WTC11 (cell line): ENCODE data around the gene PLAGL1. TPM values are rescaled to one million over a fixed set of nuclear protein-coding genes. Genes with fewer than 3 reads are reported as not detected.

ENCODE experiments used
- ATAC-seq: fragments of 200-7000 bp; cut with Tn5 transposase; 2 replicates; pipeline ENCODE4 v1.10.0; 2021; ENCODE audit warnings: mild to moderate bottlenecking, moderate library complexity
- CTCF ChIA-PET: fragments of 300-600 bp; sonication (Branson Sonifier 250); formaldehyde crosslinking; loops from one replicate; lab custom pipeline; 2021; ENCODE audit warnings: antibody characterized with exemption; lab: Charles Lee
- POLR2A ChIA-PET: fragments of 350-600 bp; sonication (Branson Sonifier 250); formaldehyde crosslinking; loops from one replicate; lab custom pipeline; 2021; ENCODE audit warnings: antibody characterized with exemption; lab: Charles Lee
- DNase-seq: peaks from one replicate; pipeline ENCODE4 v3.0.0; 2021; ENCODE audit warnings: low spot score
- H3K27ac Mint-ChIP-seq: 2 replicates; pipeline ENCODE4 v1.8.0; 2021; ENCODE audit warnings: mixed read lengths
- H3K27me3 Mint-ChIP-seq: 2 replicates; pipeline ENCODE4 v1.8.0; 2021; ENCODE audit warnings: low read depth, mild to moderate bottlenecking, moderate library complexity, mixed read lengths
- H3K36me3 Mint-ChIP-seq: 2 replicates; pipeline ENCODE4 v1.8.0; 2021; ENCODE audit warnings: mixed read lengths
- H3K4me1 Mint-ChIP-seq: 2 replicates; pipeline ENCODE4 v1.8.0; 2022; ENCODE audit warnings: mixed read lengths
- H3K4me3 Mint-ChIP-seq: 2 replicates; pipeline ENCODE4 v1.8.0; 2021; ENCODE audit warnings: mild to moderate bottlenecking, moderate library complexity, mixed read lengths
- H3K9me3 Mint-ChIP-seq: 2 replicates; pipeline ENCODE4 v1.8.0; 2021; ENCODE audit warnings: mixed read lengths
- CBFB ChIP-seq: sonication (generic); formaldehyde crosslinking; IDR thresholded peaks from 2 replicates; pipeline ENCODE4 v1.8.1; 2022; ENCODE audit warnings: mild to moderate bottlenecking, low read depth, missing genetic modification reagents
- E2F5 ChIP-seq: sonication (generic); formaldehyde crosslinking; IDR thresholded peaks from 2 replicates; pipeline ENCODE4 v1.8.1; 2022; ENCODE audit warnings: mild to moderate bottlenecking, moderate library complexity, missing genetic modification reagents
- ERG ChIP-seq: fragments of 250-450 bp; sonication (Bioruptor Pico); IDR thresholded peaks from 2 replicates; pipeline ENCODE4 v1.8.0; 2021; ENCODE audit warnings: mild to moderate bottlenecking
- ETV6 ChIP-seq: sonication (generic); formaldehyde crosslinking; IDR thresholded peaks from 2 replicates; pipeline ENCODE4 v1.8.1; 2022; ENCODE audit warnings: mild to moderate bottlenecking, missing genetic modification reagents
- GTF2I ChIP-seq: fragments of 250-450 bp; sonication (Bioruptor Pico); conservative IDR thresholded peaks from 2 replicates; pipeline ENCODE4 v1.4.0; 2021; ENCODE audit warnings: mild to moderate bottlenecking
- MYBL2 ChIP-seq: sonication (generic); formaldehyde crosslinking; IDR thresholded peaks from 2 replicates; pipeline ENCODE4 v1.8.1; 2023; ENCODE audit warnings: mild to moderate bottlenecking, moderate library complexity, missing genetic modification reagents
- PRRX2 ChIP-seq: fragments of 250-450 bp; sonication (Bioruptor Pico); IDR thresholded peaks from 2 replicates; pipeline ENCODE4 v1.8.0; 2021; ENCODE audit warnings: mild to moderate bottlenecking
- STAT6 ChIP-seq: sonication (generic); formaldehyde crosslinking; conservative IDR thresholded peaks from 2 replicates; pipeline ENCODE4 v1.8.1; 2023; ENCODE audit warnings: mild to moderate bottlenecking, low read depth, missing genetic modification reagents, moderate library complexity
- ZNF396 ChIP-seq: fragments of 250-450 bp; sonication (Bioruptor Pico); IDR thresholded peaks from 2 replicates; pipeline ENCODE4 v1.8.0; 2021; ENCODE audit warnings: mild to moderate bottlenecking, moderate library complexity, borderline replicate concordance
- ZSCAN18 ChIP-seq: fragments of 250-450 bp; sonication (Bioruptor Pico); IDR thresholded peaks from 2 replicates; pipeline ENCODE4 v2.1.2; 2022; ENCODE audit warnings: mild to moderate bottlenecking, moderate library complexity
- total RNA-seq: library from RNA; stranded (reverse); gene quantifications from 3 replicates; pipeline ENCODE4 v1.2.3, GENCODE V29; 2021
- TF ChIP-seq, protein P1 (sequence below): sonication (generic); formaldehyde crosslinking; IDR thresholded peaks from 2 replicates; pipeline ENCODE4 v1.8.0; 2022; ENCODE audit warnings: mild to moderate bottlenecking, missing genetic modification reagents
- TF ChIP-seq, protein P2 (sequence below): sonication (generic); formaldehyde crosslinking; IDR thresholded peaks from 2 replicates; pipeline ENCODE4 v1.8.0; 2023; ENCODE audit warnings: missing genetic modification reagents

PLAGL1 gene
- total RNA-seq, 1 experiment from 2014 or later = 1.6 TPM

GRCh38 chr6:144023216-144023615, 15.2 kb upstream of the PLAGL1 start:
- Mint-ChIP-seq H3K9me3 (no peaks in the 10 kb centered on the region), H3K4me3 (no peak overlapping the region), H3K36me3 (no peaks in the 10 kb centered on the region), H3K27me3 (peaks cover 2% of the 10 kb centered on the region; the same call in 1 of the 2 replicates), H3K4me1 (peaks cover 10% of the 10 kb centered on the region), H3K27ac (no peak overlapping the region)
- DNase-seq (no peak), ATAC-seq (no peak)
- ChIA-PET CTCF (interaction anchor here (0.6 to 2.0 kb wide), 5 partner anchors 13 to 86 kb away, joined by 3 to 8 read pairs (median 3); no protein-coding TSS in a partner anchor), POLR2A (no interaction called here)
- no peak for TF ChIP-seq E2F5 (CRISPR knock-in tag)
- no peak for TF ChIP-seq ERG (CRISPR knock-in tag)
- no peak for TF ChIP-seq ETV6 (CRISPR knock-in tag)
- TF ChIP-seq PRRX2 = no peak
- TF ChIP-seq CBFB = no peak
- TF ChIP-seq, protein P1, sequence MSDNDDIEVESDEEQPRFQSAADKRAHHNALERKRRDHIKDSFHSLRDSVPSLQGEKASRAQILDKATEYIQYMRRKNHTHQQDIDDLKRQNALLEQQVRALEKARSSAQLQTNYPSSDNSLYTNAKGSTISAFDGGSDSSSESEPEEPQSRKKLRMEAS = no peak
- TF ChIP-seq ZSCAN18 (CRISPR knock-in tag) = no peak
- no peak for TF ChIP-seq ZNF396 (CRISPR knock-in tag)

DNA sequence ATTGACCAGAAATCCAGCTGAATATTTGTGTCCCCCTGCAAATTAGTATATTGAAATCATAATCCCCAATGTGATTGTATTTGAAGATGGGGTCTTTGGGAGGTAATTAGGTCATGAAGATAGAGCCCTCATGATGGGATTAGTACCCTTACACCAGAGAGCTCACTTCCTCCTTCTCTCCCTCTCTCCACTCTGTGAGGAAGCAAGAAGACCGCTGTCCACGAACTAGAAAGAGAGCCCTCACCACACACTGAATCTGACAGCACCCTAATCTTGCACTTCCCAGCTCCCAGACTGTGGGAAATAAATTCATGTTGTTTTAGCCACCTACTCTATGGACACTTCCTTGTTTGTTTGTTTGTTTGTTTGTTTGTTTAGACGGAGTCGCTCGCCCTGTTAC, 11.9 kb upstream of the PLAGL1 start:
- POLR2A ChIA-PET = interaction anchor here (0.7 kb wide), 1 partner anchor 101 kb away, joined by 4 read pairs; no protein-coding TSS in a partner anchor

More for the DNA sequence above, 11.9 kb upstream of the PLAGL1 start:
- TF ChIP-seq GTF2I (CRISPR knock-in tag) = no peak
- TF ChIP-seq, protein P2, sequence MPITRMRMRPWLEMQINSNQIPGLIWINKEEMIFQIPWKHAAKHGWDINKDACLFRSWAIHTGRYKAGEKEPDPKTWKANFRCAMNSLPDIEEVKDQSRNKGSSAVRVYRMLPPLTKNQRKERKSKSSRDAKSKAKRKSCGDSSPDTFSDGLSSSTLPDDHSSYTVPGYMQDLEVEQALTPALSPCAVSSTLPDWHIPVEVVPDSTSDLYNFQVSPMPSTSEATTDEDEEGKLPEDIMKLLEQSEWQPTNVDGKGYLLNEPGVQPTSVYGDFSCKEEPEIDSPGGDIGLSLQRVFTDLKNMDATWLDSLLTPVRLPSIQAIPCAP (CRISPR knock-in tag) = no peak
- TF ChIP-seq MYBL2 (CRISPR knock-in tag) = no peak
- no peak for TF ChIP-seq STAT6 (CRISPR knock-in tag)
- Mint-ChIP-seq H3K4me3 (no peak overlapping the region), H3K27me3 (peaks cover 4% of the 10 kb centered on the region; the same call in 1 of the 2 replicates), H3K36me3 (no peaks in the 10 kb centered on the region), H3K4me1 (peaks cover 10% of the 10 kb centered on the region), H3K9me3 (0 out of 2 replicates have a peak, but pooled peaks cover 2% of the 10 kb centered on the region), H3K27ac (no peak overlapping the region)
- ATAC-seq (no peak), DNase-seq (no peak)
- CTCF ChIA-PET = interaction anchor here (1.1 to 1.9 kb wide), 3 partner anchors 66 to 80 kb away, joined by 3 to 7 read pairs (median 6); no protein-coding TSS in a partner anchor
